ENCODE data around the gene EHMT2.

EHMT2 gene

GRCh38 chr6:31903957-31904356, 6.5 kb upstream of the EHMT2 start:
- Histone ChIP-seq H3K9ac (ENCODE audit: low read depth, low read length) (no peak overlapping the region), H3K79me2 (ENCODE audit: insufficient read depth, low read length) (peaks cover 24% of the 10 kb centered on the region), H2AFZ (ENCODE audit: low read depth, low read length) (no peak overlapping the region), H4K20me1 (ENCODE audit: insufficient read depth, low read length) (peaks cover 3% of the 10 kb centered on the region; the same call in 1 of the 2 replicates), H3K4me2 (ENCODE audit: insufficient read depth, low read length) (no peak overlapping the region), H3K27ac (ENCODE audit: low read length) (no peak overlapping the region), H3K4me3 (ENCODE audit: low read depth in 1 of 2, low read length in 2 of 2) (no peak overlapping the region), H3K36me3 (ENCODE audit: insufficient read depth, low read length) (peaks cover 8% of the 10 kb centered on the region), H3K27me3 (ENCODE audit: insufficient read depth, low read length, poor library complexity) (peaks cover 4% of the 10 kb centered on the region), H3K9me3 (ENCODE audit: insufficient read depth, low read length, severe bottlenecking) (no peaks in the 10 kb centered on the region), H3K4me1 (ENCODE audit: insufficient read depth, low read length) (peaks cover 34% of the 10 kb centered on the region)
- DNase-seq (no peak), ATAC-seq (ENCODE audit: insufficient read depth, low read depth) (no peak)
- TF ChIP-seq CTCF (IDR thresholded peaks at IDR 0.05; ENCODE audit: borderline replicate concordance, extremely low read depth, low read length, poor library complexity, severe bottlenecking): no peak
- no peak for TF ChIP-seq EZH2 (IDR thresholded peaks at IDR 0.05; ENCODE audit: borderline replicate concordance, low read depth, low read length, severe bottlenecking)

GRCh38 chr6:31901953-31902643, 4.6 kb upstream of the EHMT2 start, which contains the start of gene ZBTB12:
Gene ZBTB12 (minus strand): TSS chr6:31902086. CDS start chr6:31901305, 781 bp downstream.
- peak within 1 kb of the TSS; percentile 90 for H2AFZ ChIP-seq (ENCODE audit: low read depth, low read length)
- H3K27me3 ChIP-seq (ENCODE audit: insufficient read depth, low read length, poor library complexity): peaks cover 4% of the 10 kb centered on the region
- H3K9ac ChIP-seq (ENCODE audit: low read depth, low read length): peak within 1 kb of the TSS; percentile 73
- DNase-seq (peak; percentile 93), ATAC-seq (ENCODE audit: insufficient read depth, low read depth) (peak; percentile 74)
- H3K27ac ChIP-seq (ENCODE audit: low read length): peak within 1 kb of the TSS; percentile 80
- peaks cover 3% of the 10 kb centered on the region; the same call in 1 of the 2 replicates for H4K20me1 ChIP-seq (ENCODE audit: insufficient read depth, low read length)
- no peak for TF ChIP-seq EZH2 (IDR thresholded peaks at IDR 0.05; ENCODE audit: borderline replicate concordance, low read depth, low read length, severe bottlenecking)
- no peak for TF ChIP-seq CTCF (IDR thresholded peaks at IDR 0.05; ENCODE audit: borderline replicate concordance, extremely low read depth, low read length, poor library complexity, severe bottlenecking)
- peaks cover 41% of the 10 kb centered on the region for H3K4me1 ChIP-seq (ENCODE audit: insufficient read depth, low read length)
- H3K4me2 ChIP-seq (ENCODE audit: insufficient read depth, low read length): peak within 1 kb of the TSS; percentile 92
- peaks cover 41% of the 10 kb centered on the region for H3K79me2 ChIP-seq (ENCODE audit: insufficient read depth, low read length)
- H3K36me3 ChIP-seq (ENCODE audit: insufficient read depth, low read length): peaks cover 8% of the 10 kb centered on the region
- no peaks in the 10 kb centered on the region for H3K9me3 ChIP-seq (ENCODE audit: insufficient read depth, low read length, severe bottlenecking)
- H3K4me3 ChIP-seq (ENCODE audit: low read depth in 1 of 2, low read length in 2 of 2): peak within 1 kb of the TSS; percentile 43 to 74

- Histone ChIP-seq H4K20me1 (ENCODE audit: insufficient read depth, low read length) (peaks cover 3% of the 10 kb centered on the region; the same call in 1 of the 2 replicates), H3K27me3 (ENCODE audit: insufficient read depth, low read length, poor library complexity) (peaks cover 4% of the 10 kb centered on the region), H3K4me2 (ENCODE audit: insufficient read depth, low read length) (peak overlapping the region; percentile 92), H3K9me3 (ENCODE audit: insufficient read depth, low read length, severe bottlenecking) (no peaks in the 10 kb centered on the region), H3K4me3 (ENCODE audit: low read depth in 1 of 2, low read length in 2 of 2) (peak overlapping the region; percentile 43 to 74; a peak in 3 of 4 replicates), H3K36me3 (ENCODE audit: insufficient read depth, low read length) (peaks cover 13% of the 10 kb centered on the region), H3K4me1 (ENCODE audit: insufficient read depth, low read length) (peaks cover 46% of the 10 kb centered on the region), H3K9ac (ENCODE audit: low read depth, low read length) (peak overlapping the region; percentile 73), H3K27ac (ENCODE audit: low read length) (peak overlapping the region; percentile 80), H2AFZ (ENCODE audit: low read depth, low read length) (peak overlapping the region; percentile 90; the same call in 1 of the 2 replicates), H3K79me2 (ENCODE audit: insufficient read depth, low read length) (peaks cover 48% of the 10 kb centered on the region)
- ATAC-seq (ENCODE audit: insufficient read depth, low read depth) (peak; percentile 1; the same call in 2 of the 3 replicates), DNase-seq (peak; percentile 70)
- TF ChIP-seq CTCF (IDR thresholded peaks at IDR 0.05; ENCODE audit: borderline replicate concordance, extremely low read depth, low read length, poor library complexity, severe bottlenecking): no peak
- no peak for TF ChIP-seq EZH2 (IDR thresholded peaks at IDR 0.05; ENCODE audit: borderline replicate concordance, low read depth, low read length, severe bottlenecking)
Measured at GRCh38 chr6:31901415-31901952, 4.0 kb upstream of the EHMT2 start.
